ENCODE data around the gene NAV1. TPM values are rescaled to one million over a fixed set of nuclear protein-coding genes. Genes with fewer than 3 reads are reported as not detected.

Gene NAV1
- total and polyA plus RNA-seq, 2 of the 8 experiments (the other 6 are each of a cell fraction or from before 2014, with no cell fraction given) = 9.9 to 42.7 TPM

GRCh38 chr1:201553496-201554189, 14.7 kb downstream of the NAV1 start (continued):
- TF ChIP-seq BRCA1 (IDR thresholded peaks at IDR 0.05; ENCODE audit: low read depth, low read length) = no peak
- no peak for TF ChIP-seq HDAC2 (IDR thresholded peaks at IDR 0.05; ENCODE audit: borderline replicate concordance in 1 of 2, low read depth in 2 of 2, low read length in 2 of 2)
- TF ChIP-seq ZNF274 (IDR thresholded peaks at IDR 0.05; ENCODE audit: borderline replicate concordance, extremely low read depth, low read length) = no peak
- no peak for TF ChIP-seq RNF2 (IDR thresholded peaks at IDR 0.05; ENCODE audit: borderline replicate concordance, low read depth, low read length, missing control alignments, poor library complexity, severe bottlenecking)
- no peak for TF ChIP-seq TEAD4 (IDR thresholded peaks at IDR 0.05; ENCODE audit: low read depth, low read length)
- no peak for TF ChIP-seq NRF1 (IDR thresholded peaks at IDR 0.05; ENCODE audit: low read depth, low read length)

Data from H1 (cell line).